H7 (cell line): ENCODE data around the gene PICALM. TPM values are rescaled to one million over a fixed set of nuclear protein-coding genes. Genes with fewer than 3 reads are reported as not detected.

Source experiments
- DNase-seq: peaks from one replicate; pipeline ENCODE4 v3.0.0; 2012
- H3K27me3 ChIP-seq: 2 replicates; pipeline ENCODE4 v1.6.0; 2011; ENCODE audit warnings: mild to moderate bottlenecking, low read length; ENCODE audit not compliant: control insufficient read depth, insufficient read depth
- H3K36me3 ChIP-seq: replicated peaks from 2 replicates; pipeline ENCODE4 v1.5.1; 2011; ENCODE audit warnings: low read length; ENCODE audit not compliant: control insufficient read depth, insufficient read depth
- H3K4me3 ChIP-seq: 2 replicates; pipeline ENCODE4 v1.5.1; 2011; ENCODE audit warnings: low read depth, mild to moderate bottlenecking, control low read depth, low read length, moderate library complexity; ENCODE audit not compliant: insufficient read depth
- total RNA-seq: library from RNA; depleted of rRNA; stranded (reverse); fragments of >200 nt; shearing (Covaris generic); gene quantifications from 2 replicates; pipeline ENCODE4 v1.2.3, GENCODE V29; 2014

PICALM gene
- total RNA-seq, 1 experiment from 2014 or later = 59.5 TPM

- no peak overlapping the region for H3K4me3 ChIP-seq
- DNase-seq = no peak
- no peaks in the 10 kb centered on the region; the same call in none of the 2 replicates for H3K36me3 ChIP-seq
- no peaks in the 10 kb centered on the region for H3K27me3 ChIP-seq
Measured at GRCh38 chr11:86015699-86016098, 53.2 kb downstream of the PICALM start.

GRCh38 chr11:86014221-86014620 is 54.7 kb downstream of the PICALM start:
- DNase-seq = no peak
- no peaks in the 10 kb centered on the region; the same call in none of the 2 replicates for H3K36me3 ChIP-seq

GRCh38 chr11:86013713-86014112 is 55.2 kb downstream of the PICALM start:
- no peak for DNase-seq
- Histone ChIP-seq H3K36me3 (no peaks in the 10 kb centered on the region; the same call in none of the 2 replicates), H3K27me3 (no peaks in the 10 kb centered on the region), H3K4me3 (no peak overlapping the region)

More at GRCh38 chr11:86014221-86014620, 54.7 kb downstream of the PICALM start:
- Histone ChIP-seq H3K27me3 (no peaks in the 10 kb centered on the region), H3K4me3 (no peak overlapping the region)

GRCh38 chr11:86011175-86011574 is 57.7 kb downstream of the PICALM start:
- Histone ChIP-seq H3K27me3 (no peaks in the 10 kb centered on the region), H3K4me3 (no peak overlapping the region), H3K36me3 (no peaks in the 10 kb centered on the region; the same call in none of the 2 replicates)
- DNase-seq = no peak

- no peak for DNase-seq
- Histone ChIP-seq H3K36me3 (peaks cover 6% of the 10 kb centered on the region), H3K27me3 (no peaks in the 10 kb centered on the region), H3K4me3 (no peak overlapping the region)
Measured at GRCh38 chr11:86003654-86004053, 65.2 kb downstream of the PICALM start.

- Histone ChIP-seq H3K4me3 (no peak overlapping the region), H3K36me3 (peaks cover 6% of the 10 kb centered on the region), H3K27me3 (no peaks in the 10 kb centered on the region)
- no peak for DNase-seq
Measured at GRCh38 chr11:86002431-86002830, 66.5 kb downstream of the PICALM start.

GRCh38 chr11:85991508-85991907 is 77.4 kb downstream of the PICALM start:
- no peaks in the 10 kb centered on the region for H3K27me3 ChIP-seq
- H3K4me3 ChIP-seq = no peak overlapping the region
- peaks cover 3% of the 10 kb centered on the region; the same call in 1 of the 2 replicates for H3K36me3 ChIP-seq
- no peak for DNase-seq

GRCh38 chr11:85989746-85990145 is 79.1 kb downstream of the PICALM start:
- Histone ChIP-seq H3K36me3 (peaks cover 1% of the 10 kb centered on the region; the same call in 1 of the 2 replicates), H3K27me3 (no peaks in the 10 kb centered on the region), H3K4me3 (no peak overlapping the region)
- no peak for DNase-seq

- Histone ChIP-seq H3K36me3 (peaks cover under 1% of the 10 kb centered on the region; the same call in 1 of the 2 replicates), H3K4me3 (no peak overlapping the region), H3K27me3 (no peaks in the 10 kb centered on the region)
- no peak for DNase-seq
Measured at GRCh38 chr11:85988780-85989179, 80.1 kb downstream of the PICALM start.

GRCh38 chr11:85977751-85978160 is 91.1 kb downstream of the PICALM start:
- H3K27me3 ChIP-seq = no peaks in the 10 kb centered on the region
- no peak overlapping the region for H3K4me3 ChIP-seq
- peaks cover 1% of the 10 kb centered on the region for H3K36me3 ChIP-seq
- DNase-seq = no peak

GRCh38 chr11:85976525-85976924 is 92.4 kb downstream of the PICALM start:
- H3K4me3 ChIP-seq = no peak overlapping the region
- no peak for DNase-seq
- H3K27me3 ChIP-seq = no peaks in the 10 kb centered on the region
- peaks cover 1% of the 10 kb centered on the region for H3K36me3 ChIP-seq

GRCh38 chr11:85974122-85974521 is 94.8 kb downstream of the PICALM start:
- Histone ChIP-seq H3K4me3 (no peak overlapping the region), H3K36me3 (peaks cover 1% of the 10 kb centered on the region), H3K27me3 (no peaks in the 10 kb centered on the region)
- DNase-seq = no peak

GRCh38 chr11:85970593-85970992 is 98.3 kb downstream of the PICALM start:
- Histone ChIP-seq H3K36me3 (no peaks in the 10 kb centered on the region; the same call in none of the 2 replicates), H3K27me3 (no peaks in the 10 kb centered on the region), H3K4me3 (no peak overlapping the region)
- no peak for DNase-seq

- Histone ChIP-seq H3K4me3 (no peak overlapping the region), H3K36me3 (peaks cover 2% of the 10 kb centered on the region), H3K27me3 (no peaks in the 10 kb centered on the region)
- DNase-seq = no peak
Measured at GRCh38 chr11:85967457-85967856, 101.4 kb downstream of the PICALM start.

- no peak for DNase-seq
- H3K36me3 ChIP-seq = peaks cover 2% of the 10 kb centered on the region
- H3K4me3 ChIP-seq = no peak overlapping the region
Measured at GRCh38 chr11:85965202-85965601, 103.7 kb downstream of the PICALM start.

GRCh38 chr11:85961930-85962363 is 106.9 kb downstream of the PICALM start:
- Histone ChIP-seq H3K27me3 (no peaks in the 10 kb centered on the region), H3K36me3 (peaks cover 2% of the 10 kb centered on the region), H3K4me3 (no peak overlapping the region)
- DNase-seq = no peak

More at GRCh38 chr11:85965202-85965601, 103.7 kb downstream of the PICALM start:
- H3K27me3 ChIP-seq = no peaks in the 10 kb centered on the region
